ENCODE measurements around the gene RICTOR.

RICTOR gene

DNA sequence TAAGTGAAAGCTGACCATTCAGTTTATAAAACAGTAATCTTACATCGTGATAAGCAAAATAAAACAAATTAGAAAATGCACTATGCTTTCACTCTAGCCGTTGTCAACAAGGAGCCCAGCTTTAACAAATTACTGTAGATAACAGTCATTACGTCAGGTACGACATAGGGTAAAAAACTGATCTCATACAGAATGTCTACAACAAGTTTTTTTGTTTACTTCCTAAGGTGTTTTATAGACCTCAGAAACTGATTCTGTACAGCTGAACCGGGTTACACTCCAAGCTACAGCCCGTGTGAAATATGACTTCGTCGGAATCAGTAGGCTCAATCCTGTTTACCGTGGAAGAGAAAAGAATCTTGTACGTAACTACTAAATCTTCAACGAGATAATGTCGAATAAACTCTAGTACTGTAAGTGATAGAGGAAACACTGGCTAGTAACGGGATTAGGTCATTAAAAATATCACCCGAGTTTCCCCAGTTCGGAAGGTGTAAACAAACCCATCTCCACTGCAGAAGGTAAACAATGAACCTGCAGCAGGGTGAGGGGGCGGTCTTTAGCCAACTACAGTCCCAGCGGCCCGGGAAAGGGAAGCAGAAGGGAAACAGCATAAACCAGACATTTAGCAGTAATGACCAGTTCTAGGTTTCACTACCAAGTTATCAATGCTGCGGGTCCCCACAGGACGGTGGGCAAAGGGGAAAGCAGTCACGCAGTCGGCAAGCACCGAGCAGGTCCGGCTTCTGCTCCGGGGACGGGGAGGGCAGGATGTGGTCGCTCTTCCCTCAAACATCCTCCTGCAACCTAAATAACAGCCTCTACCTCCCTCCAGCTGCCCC lies 1.1 kb downstream of the RICTOR start (continued):
- TF ChIP-seq, protein P1, sequence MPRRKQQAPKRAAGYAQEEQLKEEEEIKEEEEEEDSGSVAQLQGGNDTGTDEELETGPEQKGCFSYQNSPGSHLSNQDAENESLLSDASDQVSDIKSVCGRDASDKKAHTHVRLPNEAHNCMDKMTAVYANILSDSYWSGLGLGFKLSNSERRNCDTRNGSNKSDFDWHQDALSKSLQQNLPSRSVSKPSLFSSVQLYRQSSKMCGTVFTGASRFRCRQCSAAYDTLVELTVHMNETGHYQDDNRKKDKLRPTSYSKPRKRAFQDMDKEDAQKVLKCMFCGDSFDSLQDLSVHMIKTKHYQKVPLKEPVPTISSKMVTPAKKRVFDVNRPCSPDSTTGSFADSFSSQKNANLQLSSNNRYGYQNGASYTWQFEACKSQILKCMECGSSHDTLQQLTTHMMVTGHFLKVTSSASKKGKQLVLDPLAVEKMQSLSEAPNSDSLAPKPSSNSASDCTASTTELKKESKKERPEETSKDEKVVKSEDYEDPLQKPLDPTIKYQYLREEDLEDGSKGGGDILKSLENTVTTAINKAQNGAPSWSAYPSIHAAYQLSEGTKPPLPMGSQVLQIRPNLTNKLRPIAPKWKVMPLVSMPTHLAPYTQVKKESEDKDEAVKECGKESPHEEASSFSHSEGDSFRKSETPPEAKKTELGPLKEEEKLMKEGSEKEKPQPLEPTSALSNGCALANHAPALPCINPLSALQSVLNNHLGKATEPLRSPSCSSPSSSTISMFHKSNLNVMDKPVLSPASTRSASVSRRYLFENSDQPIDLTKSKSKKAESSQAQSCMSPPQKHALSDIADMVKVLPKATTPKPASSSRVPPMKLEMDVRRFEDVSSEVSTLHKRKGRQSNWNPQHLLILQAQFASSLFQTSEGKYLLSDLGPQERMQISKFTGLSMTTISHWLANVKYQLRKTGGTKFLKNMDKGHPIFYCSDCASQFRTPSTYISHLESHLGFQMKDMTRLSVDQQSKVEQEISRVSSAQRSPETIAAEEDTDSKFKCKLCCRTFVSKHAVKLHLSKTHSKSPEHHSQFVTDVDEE (CRISPR knock-in tag; IDR thresholded peaks at IDR 0.05) = no peak
- TF ChIP-seq ZFP3 (CRISPR knock-in tag; IDR thresholded peaks at IDR 0.05) = no peak
- TF ChIP-seq, protein P2, sequence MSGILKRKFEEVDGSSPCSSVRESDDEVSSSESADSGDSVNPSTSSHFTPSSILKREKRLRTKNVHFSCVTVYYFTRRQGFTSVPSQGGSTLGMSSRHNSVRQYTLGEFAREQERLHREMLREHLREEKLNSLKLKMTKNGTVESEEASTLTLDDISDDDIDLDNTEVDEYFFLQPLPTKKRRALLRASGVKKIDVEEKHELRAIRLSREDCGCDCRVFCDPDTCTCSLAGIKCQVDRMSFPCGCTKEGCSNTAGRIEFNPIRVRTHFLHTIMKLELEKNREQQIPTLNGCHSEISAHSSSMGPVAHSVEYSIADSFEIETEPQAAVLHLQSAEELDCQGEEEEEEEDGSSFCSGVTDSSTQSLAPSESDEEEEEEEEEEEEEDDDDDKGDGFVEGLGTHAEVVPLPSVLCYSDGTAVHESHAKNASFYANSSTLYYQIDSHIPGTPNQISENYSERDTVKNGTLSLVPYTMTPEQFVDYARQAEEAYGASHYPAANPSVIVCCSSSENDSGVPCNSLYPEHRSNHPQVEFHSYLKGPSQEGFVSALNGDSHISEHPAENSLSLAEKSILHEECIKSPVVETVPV (CRISPR knock-in tag; IDR thresholded peaks at IDR 0.05) = no peak
- TF ChIP-seq ARNTL (CRISPR knock-in tag; IDR thresholded peaks at IDR 0.05; ENCODE audit: borderline replicate concordance, low read depth) = no peak
- no peak for TF ChIP-seq GLIS3 (CRISPR knock-in tag; IDR thresholded peaks at IDR 0.05)

DNA sequence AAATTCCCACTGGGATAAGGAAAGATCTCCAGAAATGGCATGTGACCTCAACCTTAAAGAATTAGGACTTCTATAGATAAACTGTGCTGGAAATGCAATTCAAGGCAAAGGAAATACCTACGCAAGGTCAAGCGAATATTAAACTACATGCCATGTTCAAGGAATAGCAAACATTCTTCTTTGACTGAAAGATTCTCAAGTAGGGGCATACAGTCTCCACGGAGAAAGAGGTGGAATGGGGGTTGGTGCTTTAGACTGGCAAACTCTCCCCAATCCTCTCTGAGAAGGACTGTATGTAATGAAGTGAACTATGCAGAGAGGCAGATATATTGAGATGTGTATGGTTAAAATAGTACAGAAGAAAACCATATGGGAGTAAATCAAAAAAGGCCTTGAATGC lies 6.1 kb downstream of the RICTOR start:
- no peak for ATAC-seq
- TF ChIP-seq ZNF565 (CRISPR knock-in tag; conservative IDR thresholded peaks at IDR 0.05; ENCODE audit: low read depth) (no peak), TCF4 (CRISPR knock-in tag; IDR thresholded peaks at IDR 0.05; ENCODE audit: borderline replicate concordance) (no peak), CSDC2 (CRISPR knock-in tag; IDR thresholded peaks at IDR 0.05) (no peak), PPARA (CRISPR knock-in tag; IDR thresholded peaks at IDR 0.05; ENCODE audit: borderline replicate concordance) (no peak), ZC3H10 (CRISPR knock-in tag; IDR thresholded peaks at IDR 0.05) (no peak), ISL1 (CRISPR knock-in tag; IDR thresholded peaks at IDR 0.05) (no peak), ZFP30 (CRISPR knock-in tag; IDR thresholded peaks at IDR 0.05) (no peak)
- TF ChIP-seq, protein P3, sequence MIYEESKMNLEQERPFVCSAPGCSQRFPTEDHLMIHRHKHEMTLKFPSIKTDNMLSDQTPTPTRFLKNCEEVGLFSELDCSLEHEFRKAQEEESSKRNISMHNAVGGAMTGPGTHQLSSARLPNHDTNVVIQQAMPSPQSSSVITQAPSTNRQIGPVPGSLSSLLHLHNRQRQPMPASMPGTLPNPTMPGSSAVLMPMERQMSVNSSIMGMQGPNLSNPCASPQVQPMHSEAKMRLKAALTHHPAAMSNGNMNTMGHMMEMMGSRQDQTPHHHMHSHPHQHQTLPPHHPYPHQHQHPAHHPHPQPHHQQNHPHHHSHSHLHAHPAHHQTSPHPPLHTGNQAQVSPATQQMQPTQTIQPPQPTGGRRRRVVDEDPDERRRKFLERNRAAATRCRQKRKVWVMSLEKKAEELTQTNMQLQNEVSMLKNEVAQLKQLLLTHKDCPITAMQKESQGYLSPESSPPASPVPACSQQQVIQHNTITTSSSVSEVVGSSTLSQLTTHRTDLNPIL (CRISPR knock-in tag; IDR thresholded peaks at IDR 0.05; ENCODE audit: low read depth) = no peak
- TF ChIP-seq, protein P1 (CRISPR knock-in tag; IDR thresholded peaks at IDR 0.05) = no peak
- TF ChIP-seq, protein P4, sequence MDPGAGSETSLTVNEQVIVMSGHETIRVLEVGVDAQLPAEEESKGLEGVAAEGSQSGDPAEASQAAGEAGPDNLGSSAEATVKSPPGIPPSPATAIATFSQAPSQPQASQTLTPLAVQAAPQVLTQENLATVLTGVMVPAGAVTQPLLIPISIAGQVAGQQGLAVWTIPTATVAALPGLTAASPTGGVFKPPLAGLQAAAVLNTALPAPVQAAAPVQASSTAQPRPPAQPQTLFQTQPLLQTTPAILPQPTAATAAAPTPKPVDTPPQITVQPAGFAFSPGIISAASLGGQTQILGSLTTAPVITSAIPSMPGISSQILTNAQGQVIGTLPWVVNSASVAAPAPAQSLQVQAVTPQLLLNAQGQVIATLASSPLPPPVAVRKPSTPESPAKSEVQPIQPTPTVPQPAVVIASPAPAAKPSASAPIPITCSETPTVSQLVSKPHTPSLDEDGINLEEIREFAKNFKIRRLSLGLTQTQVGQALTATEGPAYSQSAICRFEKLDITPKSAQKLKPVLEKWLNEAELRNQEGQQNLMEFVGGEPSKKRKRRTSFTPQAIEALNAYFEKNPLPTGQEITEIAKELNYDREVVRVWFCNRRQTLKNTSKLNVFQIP (CRISPR knock-in tag; IDR thresholded peaks at IDR 0.05; ENCODE audit: borderline replicate concordance, low read depth) = no peak

DNA sequence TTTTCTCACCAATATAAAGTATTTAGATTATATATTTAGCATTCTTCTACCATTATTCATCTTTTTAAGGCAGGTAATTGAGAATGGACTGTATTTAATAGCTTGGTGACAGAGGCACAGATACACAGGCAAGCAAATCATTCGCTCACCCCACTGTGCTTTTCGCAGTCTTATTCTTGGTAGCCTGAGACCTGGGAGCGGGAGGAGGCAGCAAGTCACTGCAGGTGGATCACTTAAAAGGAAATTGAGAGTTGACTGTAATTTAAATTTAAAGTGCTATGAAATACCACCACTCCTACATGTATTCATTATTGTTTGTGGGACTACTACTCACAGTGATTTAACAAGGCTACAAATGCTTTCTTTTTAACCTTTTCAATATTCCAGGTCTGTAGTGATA lies 9.7 kb downstream of the RICTOR start:
- ATAC-seq = no peak
- no peak for TF ChIP-seq GLIS3 (CRISPR knock-in tag; IDR thresholded peaks at IDR 0.05)
- TF ChIP-seq ISL1 (CRISPR knock-in tag; IDR thresholded peaks at IDR 0.05) = no peak
- TF ChIP-seq ARNTL (CRISPR knock-in tag; IDR thresholded peaks at IDR 0.05; ENCODE audit: borderline replicate concordance, low read depth) = no peak
- TF ChIP-seq, protein P5, sequence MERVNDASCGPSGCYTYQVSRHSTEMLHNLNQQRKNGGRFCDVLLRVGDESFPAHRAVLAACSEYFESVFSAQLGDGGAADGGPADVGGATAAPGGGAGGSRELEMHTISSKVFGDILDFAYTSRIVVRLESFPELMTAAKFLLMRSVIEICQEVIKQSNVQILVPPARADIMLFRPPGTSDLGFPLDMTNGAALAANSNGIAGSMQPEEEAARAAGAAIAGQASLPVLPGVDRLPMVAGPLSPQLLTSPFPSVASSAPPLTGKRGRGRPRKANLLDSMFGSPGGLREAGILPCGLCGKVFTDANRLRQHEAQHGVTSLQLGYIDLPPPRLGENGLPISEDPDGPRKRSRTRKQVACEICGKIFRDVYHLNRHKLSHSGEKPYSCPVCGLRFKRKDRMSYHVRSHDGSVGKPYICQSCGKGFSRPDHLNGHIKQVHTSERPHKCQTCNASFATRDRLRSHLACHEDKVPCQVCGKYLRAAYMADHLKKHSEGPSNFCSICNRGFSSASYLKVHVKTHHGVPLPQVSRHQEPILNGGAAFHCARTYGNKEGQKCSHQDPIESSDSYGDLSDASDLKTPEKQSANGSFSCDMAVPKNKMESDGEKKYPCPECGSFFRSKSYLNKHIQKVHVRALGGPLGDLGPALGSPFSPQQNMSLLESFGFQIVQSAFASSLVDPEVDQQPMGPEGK (CRISPR knock-in tag; IDR thresholded peaks at IDR 0.05; ENCODE audit: borderline replicate concordance) = no peak
- TF ChIP-seq BACH2 (CRISPR knock-in tag; IDR thresholded peaks at IDR 0.05; ENCODE audit: borderline replicate concordance) = no peak
- TF ChIP-seq ZNF565 (CRISPR knock-in tag; conservative IDR thresholded peaks at IDR 0.05; ENCODE audit: low read depth) = no peak
- TF ChIP-seq SNAI2 (CRISPR knock-in tag; IDR thresholded peaks at IDR 0.05) = no peak
- TF ChIP-seq ESRRG (CRISPR knock-in tag; IDR thresholded peaks at IDR 0.05) = no peak
- TF ChIP-seq, protein P4 (CRISPR knock-in tag; IDR thresholded peaks at IDR 0.05; ENCODE audit: borderline replicate concordance, low read depth) = no peak
- no peak for TF ChIP-seq TCF4 (CRISPR knock-in tag; IDR thresholded peaks at IDR 0.05; ENCODE audit: borderline replicate concordance)
- no peak for TF ChIP-seq ZFP30 (CRISPR knock-in tag; IDR thresholded peaks at IDR 0.05)
- no peak for TF ChIP-seq TOX (CRISPR knock-in tag; IDR thresholded peaks at IDR 0.05; ENCODE audit: borderline replicate concordance)
- no peak for TF ChIP-seq ZFP3 (CRISPR knock-in tag; IDR thresholded peaks at IDR 0.05)
- TF ChIP-seq ZNF8 (CRISPR knock-in tag; IDR thresholded peaks at IDR 0.05) = no peak
- no peak for TF ChIP-seq RARB (CRISPR knock-in tag; IDR thresholded peaks at IDR 0.05)

Data from SK-N-SH treated with all-trans-retinoic acid at 6 μM for 48 hours (cell line).